Globus pallidus (tissue), 1 donor: Measurements from ENCODE around the gene FYB1.
"Not testable (repeated sequence)": the region's sequence is repeated elsewhere in the genome, so short reads cannot be mapped to it uniquely, and the experiment has no call there.

ENCODE experiments used
- DNase-seq: peaks from one replicate; pipeline ENCODE4 v3.0.0-alpha.2; 2015; ENCODE audit warnings: low spot score

FYB1 gene, protein sequence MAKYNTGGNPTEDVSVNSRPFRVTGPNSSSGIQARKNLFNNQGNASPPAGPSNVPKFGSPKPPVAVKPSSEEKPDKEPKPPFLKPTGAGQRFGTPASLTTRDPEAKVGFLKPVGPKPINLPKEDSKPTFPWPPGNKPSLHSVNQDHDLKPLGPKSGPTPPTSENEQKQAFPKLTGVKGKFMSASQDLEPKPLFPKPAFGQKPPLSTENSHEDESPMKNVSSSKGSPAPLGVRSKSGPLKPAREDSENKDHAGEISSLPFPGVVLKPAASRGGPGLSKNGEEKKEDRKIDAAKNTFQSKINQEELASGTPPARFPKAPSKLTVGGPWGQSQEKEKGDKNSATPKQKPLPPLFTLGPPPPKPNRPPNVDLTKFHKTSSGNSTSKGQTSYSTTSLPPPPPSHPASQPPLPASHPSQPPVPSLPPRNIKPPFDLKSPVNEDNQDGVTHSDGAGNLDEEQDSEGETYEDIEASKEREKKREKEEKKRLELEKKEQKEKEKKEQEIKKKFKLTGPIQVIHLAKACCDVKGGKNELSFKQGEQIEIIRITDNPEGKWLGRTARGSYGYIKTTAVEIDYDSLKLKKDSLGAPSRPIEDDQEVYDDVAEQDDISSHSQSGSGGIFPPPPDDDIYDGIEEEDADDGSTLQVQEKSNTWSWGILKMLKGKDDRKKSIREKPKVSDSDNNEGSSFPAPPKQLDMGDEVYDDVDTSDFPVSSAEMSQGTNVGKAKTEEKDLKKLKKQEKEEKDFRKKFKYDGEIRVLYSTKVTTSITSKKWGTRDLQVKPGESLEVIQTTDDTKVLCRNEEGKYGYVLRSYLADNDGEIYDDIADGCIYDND

DNA sequence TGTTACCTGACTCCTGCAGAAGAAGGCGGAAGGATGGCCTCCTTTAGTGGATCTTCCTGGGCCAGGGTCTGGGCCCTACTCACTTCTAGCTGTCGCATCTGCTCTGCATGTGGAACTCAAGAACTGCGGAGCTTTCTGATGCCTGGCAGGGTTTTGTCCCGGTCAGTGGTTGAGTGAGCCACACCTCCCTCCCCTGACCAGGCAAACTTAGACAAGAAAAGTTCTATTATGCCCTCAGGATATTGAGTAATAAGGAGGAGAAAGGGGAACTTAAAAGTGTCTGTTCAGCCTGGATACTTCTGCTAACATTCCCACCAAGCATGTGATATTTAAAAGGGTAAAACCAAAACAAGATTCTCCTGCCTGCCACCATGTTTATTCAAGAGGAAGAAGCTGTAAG is at the start of gene FYB1:
Gene FYB1 (minus strand): TSS at position 127 of the 400 bp plus-strand sequence. CDS start 16,603 bp downstream, outside the sequence.
- peak; percentile 63 for DNase-seq

DNA sequence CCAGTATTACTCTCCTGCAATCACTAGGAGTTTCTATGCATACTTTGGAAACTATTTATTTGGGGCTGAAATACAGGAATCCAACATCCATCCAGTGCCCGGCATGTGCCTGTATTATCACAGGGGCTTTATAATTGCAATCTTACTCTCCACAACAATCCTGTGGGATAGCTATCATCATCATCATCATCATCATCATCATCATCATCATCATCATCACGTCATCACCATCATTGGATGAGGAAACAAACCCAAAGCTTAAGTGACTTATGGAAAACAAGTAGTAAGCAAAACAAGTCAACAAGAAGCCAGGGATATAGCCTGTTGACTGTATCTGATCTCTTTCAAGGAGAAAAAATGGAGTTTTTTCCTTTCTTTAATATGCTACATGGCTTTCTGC is 47.8 kb upstream of the FYB1 start:
- DNase-seq: no peak

DNA sequence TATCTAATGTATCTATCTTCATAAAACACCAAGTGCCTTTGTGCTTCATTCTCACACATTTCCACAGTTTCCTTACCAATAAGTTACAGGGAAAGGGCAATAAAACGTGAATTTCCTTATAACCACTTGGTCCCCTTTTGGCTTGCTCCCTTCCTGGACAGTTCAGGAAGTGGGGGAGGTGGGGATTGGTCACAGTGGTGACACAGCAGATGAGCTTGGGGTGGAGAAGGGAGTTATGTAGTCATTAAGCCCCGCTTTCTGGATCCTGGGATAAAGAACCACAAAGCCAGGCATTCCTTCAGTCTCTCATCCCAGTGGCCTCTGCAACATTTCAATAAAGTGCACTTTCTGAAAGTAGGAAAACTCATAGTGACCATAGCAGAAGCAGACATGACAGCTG is 47.1 kb upstream of the FYB1 start:
- no peak for DNase-seq

DNA sequence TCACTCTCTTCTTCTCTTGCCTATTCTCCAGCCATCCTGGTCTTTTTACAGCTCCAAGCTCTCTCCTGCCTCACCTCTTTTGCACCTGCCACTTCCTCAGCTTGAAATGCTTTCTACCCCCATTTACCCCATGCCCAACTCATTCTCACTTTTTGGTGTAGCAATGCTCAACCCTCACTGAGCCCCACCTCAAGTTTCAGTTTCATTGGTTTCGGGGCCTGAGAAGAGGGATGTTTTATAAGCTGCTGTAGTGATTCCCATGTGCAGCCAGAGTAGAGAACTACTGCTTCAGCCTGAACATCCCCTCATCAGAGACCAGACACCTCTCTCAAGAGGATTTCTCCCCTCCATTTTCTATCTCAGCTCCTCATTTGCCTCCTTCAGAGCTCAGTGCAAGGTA is 45.2 kb upstream of the FYB1 start:
- no peak for DNase-seq

DNA sequence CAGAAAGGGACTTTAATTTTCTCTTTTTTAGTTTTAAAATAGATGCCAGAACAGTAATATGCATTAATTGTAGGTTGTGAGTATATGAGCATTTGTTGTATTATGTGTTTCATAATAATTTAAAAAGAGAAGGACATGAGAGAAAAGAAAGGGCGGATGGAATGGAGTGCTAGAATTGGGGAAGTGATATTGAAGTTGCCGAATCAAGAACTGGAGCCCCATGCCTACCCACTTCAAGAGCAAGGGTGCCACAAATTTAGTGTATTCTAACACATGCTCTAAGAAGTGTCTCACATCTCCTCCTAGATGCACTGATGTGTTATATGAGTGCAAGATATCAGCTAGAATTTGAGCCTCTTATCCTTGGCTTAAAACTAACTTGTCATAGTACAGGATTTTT is 43.6 kb upstream of the FYB1 start:
- DNase-seq: no peak

DNA sequence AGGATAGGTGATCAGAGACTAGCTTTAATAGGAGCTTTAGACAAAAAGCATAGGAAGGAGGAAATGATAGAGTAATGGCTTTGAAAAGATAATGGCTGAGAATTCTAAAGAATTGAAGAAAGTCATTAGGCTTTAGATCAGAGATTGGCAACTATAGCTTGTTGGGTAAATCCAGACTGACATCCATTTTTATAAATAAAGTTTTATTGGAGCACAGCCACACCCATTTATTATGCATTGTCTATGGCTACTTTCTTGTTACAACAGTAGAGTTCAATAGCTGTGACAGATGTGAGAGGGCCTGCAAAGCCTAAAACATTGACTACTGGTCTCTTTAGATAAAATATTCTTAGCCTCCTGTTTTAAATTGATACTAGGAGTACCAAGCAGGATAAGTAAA is 40.7 kb upstream of the FYB1 start:
- DNase-seq: no peak

DNA sequence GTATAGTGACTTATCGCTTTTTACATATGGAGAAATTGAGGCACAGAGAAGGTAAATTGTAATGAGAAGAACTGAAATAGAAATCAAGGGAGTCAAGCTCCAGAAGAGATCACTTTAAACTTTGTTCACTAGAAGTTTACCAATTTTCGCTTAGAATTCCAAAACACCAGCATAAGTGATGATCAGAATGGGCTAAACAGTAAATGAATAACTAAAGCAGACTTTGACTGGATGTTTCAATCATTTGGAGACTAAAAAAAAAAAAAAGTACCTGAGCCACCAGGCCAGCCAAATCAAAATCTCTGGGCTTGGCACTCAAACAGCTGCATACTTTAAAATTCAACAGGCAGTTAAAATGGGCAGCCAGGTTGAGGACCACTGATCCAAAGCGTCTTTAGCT is 38.2 kb upstream of the FYB1 start:
- DNase-seq: no peak

DNA sequence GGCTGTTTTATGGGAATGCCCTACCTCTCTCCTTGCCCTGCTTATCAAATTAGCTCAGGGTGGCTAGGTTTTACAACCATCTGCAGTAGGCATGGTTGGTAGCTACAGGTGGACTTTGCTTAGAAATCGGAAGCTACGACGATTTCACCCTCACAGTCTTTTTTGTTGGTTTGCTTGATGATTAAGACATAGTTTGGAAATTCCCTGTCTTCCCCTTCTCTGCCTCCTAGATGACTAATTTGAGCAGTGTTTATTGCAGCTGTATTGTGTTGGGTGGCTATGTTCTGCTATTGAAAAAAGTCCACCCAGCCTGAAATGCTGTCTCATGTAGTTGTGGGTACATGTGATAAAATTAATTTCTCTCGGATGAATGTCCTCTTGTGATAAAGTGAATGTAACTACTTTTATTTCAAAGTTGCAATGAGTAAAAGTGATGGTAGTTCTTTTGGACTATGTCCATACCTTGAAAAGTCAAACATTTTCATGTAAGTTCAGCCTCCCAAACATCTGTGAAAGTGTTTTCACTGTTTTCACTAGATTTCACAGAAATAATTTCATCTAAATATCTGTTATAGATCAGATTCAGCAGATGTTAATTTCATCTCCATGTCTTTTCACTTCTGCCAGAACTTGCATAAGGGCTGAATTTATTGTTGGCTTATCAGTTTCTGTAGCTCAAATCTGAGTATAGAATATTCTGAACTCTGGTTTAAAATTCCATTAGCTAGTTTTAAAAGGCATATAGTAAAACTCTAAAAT is 37.3 kb upstream of the FYB1 start:
- no peak for DNase-seq

DNA sequence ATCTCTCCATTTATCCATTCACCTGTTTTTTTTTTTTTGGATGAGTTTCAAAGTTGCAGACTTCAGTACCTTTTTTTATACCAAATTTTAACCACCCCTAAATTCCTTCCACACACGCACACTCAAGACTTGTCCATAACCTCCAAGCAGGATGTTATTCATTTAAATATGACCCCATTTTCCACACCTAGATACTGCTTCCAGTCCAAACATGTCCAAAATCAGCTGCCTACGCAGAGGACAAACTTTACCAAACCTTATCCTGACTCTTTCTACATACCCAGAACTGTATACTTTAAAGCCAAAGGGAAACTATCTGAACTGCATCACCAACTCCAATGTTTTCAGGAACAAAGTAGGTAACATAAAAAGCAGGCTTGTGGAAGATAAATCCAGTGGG is 36.0 kb upstream of the FYB1 start:
- DNase-seq: no peak

DNA sequence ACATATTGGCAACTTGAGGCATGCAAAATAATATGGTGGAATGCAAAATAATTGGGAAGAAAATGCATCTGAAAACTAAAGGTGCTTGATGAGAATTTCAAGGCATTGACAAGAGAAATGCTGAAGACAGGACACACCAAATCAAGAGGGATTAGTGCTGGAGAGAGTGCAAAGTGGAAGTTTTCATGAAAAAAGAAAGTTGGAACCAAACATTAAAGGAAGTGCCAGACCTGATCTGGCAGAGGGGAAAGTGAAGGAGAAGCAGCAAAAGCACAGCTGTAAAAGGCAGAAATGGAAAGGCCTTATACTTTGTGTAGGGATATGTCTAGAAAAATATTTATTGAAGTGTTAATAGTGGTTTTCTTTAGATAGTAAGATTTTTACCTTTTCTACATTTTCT is 35.3 kb upstream of the FYB1 start:
- no peak for DNase-seq

DNA sequence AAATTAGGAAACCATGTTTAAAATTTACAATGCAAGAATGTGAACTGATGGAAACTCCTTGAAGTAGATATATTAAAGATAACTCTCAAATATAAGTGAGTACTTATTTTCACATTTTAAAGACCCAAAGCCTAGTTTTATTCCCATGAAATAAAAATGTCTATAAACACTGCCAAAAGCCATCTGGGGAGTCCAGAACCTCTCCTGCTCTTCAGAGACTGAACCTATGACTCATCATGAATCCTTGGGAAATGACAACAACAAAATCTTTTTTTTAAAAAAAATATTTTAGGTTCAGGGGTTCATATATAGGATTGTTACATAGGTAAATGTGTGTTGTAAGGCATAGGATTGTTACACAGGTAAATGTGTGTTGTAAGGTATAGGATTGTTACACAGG is 33.8 kb upstream of the FYB1 start:
- DNase-seq: no peak

DNA sequence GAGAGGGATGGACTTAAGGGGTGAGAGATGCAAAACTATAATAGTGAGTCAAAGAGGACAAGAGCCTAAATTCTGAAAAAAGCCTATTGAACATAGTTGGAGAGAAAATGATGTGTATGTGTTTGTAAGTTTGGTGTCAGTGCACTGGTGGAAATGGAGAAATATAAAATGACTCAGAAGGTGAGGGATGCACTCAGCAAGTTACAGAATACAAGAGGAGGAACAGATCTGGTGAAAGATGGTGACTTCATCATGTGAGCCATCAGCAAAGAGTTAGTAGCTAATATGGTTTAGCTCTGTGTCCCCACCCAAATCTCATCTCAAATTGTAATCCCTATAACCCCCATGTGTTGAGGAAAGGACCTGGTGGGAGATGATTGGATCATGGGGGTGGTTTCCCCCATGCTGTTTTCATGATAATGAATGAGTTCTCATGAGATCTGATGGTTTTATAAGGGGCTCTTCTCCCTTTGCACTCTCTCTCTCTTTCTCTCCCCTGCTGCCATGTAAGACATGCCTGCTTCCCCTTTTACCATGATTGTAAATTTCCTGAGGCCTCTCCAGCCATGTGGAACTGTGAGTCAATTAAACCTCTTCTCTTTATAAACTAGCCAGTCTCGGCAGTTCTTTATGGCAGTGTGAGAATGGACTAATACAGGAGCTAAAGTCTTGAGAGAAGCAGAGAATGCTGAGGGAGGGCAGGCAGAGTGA is 30.4 kb upstream of the FYB1 start:
- no peak for DNase-seq

DNA sequence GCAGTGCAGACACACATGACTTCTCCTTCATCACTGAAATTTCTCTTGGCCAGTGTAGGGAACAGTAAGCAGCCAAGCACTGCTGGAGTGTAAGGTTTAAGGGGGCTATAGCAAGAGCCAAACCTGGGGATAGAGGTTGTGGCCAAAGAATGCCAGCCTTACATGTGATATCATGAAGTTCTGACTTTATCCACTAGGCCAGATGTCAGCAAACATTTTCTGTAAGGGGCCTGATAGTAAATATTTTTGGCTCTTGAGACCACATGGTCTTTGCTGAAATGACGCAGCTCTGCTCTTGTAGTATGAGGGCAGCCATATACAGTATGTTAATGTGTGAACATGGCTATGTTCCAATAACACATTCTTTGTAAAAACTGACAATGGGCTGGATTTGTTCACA is 29.7 kb upstream of the FYB1 start:
- no peak for DNase-seq

DNA sequence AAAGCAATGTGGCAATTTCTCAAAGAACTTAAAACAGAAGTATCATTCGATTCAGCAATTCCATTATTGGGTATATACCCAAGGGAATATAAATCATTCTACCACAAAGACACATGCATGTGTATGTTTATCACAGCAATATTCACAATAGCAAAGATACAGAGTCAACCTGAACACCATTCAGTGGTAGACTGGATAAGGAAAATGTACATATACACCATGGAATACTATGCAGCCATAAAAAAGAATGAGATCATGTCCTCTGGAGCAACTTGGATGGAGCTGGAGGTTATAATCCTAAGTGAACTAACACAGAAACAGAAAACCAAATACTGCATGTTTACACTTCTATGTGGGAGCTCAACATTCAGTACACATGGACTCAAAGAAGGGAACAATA is 21.4 kb upstream of the FYB1 start:
- DNase-seq: no peak

DNA sequence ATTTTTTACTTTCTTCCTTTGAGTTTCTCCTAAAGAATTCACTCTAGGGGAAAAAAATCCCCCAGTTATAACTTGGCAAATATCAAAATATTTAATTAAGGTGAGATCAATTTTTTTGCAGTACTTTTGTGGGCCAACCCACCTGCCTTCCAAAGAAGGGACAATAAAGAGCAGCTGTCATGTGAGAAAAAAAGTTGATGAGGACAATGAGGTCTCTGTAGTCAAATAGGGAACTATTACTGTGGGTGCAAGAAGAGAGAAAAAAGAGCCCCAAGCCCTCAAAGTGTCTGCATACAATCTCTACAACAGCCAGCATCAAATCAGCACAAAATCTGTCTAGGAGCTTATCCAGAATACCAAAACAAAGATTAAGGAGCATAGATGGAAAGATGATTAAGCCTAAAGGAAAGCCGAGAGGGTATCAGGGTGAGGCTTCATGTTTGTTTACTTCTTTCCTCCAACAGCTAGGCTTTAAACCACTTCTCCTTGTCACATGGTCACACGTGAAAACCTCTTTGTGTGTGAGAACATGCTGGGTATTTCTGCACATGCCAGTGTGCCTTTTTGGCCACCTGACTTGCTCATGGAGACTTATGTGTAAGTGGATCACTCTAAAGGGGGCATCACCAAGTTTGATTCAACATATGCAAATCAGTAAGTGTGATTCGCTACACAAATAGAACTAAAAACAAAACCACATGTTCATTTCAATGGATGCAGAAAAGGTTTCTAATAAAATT is 19.2 kb upstream of the FYB1 start:
- DNase-seq: no peak

DNA sequence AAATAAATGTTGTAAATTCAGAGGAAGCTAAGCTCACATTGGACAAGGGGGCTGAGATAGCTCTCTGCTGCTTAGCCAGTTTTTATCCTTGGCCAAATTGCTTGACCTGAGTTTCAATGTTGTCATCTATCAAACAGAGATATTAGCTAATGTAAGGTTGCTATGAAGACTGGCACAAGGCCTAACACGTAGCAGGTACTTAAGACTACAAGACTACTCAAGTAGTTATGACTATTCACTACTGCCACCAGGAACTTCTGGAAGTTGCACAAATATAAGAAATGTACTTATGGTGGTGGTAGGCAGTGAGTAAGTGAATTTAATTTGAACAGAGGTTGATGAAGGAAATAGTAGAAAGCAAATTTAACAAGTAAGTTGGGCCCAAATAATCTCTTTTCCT is 17.4 kb upstream of the FYB1 start:
- DNase-seq: no peak

DNA sequence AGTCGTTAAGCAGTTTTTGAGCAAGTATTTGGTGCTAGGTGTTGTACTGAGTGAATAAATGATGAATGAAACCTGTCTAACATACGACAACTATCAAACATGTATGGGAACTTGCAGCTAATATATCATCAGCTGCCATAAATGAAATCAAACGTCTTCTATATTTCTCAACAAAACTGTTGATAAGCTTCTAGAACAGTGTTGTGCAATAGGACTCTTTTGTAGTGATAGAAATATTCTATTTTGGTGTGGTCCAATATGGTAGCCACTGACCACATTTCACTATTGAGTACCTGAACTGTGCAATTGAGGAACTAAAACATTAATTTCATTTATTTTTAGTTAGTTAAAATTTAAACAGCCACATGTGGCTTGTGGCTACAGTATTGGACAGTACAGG is 16.3 kb upstream of the FYB1 start:
- DNase-seq: no peak

DNA sequence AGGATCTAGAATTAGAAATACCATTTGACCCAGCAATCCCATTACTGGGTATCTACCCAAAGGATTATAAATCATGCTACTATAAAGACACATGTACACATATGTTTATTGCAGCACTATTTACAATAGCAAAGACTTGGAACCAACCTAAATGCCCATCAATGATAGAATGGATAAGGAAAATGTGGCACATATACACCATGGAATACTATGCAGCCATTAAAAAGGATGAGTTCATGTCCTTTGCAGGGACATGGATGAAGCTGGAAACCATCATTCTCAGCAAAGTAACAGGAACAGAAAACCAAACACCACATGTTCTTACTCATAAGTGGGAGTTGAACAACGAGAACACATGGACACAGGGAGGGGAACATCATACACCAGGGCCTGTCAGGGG is 15.1 kb upstream of the FYB1 start:
- not testable (repeated sequence) for DNase-seq

DNA sequence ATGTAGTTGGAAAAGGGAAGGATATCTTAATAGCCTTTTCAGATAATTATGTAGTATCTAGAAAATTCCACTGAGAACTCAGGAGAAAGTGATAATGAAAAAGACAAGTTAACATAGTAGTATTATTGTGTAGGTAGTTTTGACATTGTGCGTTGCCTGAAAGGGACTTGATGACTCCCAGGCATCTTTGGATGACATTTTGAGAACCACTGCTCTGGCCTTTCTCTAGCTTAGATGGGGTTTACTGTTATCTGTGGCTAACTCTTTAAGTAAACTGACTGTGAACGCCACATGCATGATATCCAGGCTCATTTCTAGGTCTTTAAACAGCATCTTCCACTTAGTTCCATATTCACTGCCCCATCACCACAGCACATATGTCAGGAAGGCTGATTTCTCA is 14.4 kb upstream of the FYB1 start:
- no peak for DNase-seq

DNA sequence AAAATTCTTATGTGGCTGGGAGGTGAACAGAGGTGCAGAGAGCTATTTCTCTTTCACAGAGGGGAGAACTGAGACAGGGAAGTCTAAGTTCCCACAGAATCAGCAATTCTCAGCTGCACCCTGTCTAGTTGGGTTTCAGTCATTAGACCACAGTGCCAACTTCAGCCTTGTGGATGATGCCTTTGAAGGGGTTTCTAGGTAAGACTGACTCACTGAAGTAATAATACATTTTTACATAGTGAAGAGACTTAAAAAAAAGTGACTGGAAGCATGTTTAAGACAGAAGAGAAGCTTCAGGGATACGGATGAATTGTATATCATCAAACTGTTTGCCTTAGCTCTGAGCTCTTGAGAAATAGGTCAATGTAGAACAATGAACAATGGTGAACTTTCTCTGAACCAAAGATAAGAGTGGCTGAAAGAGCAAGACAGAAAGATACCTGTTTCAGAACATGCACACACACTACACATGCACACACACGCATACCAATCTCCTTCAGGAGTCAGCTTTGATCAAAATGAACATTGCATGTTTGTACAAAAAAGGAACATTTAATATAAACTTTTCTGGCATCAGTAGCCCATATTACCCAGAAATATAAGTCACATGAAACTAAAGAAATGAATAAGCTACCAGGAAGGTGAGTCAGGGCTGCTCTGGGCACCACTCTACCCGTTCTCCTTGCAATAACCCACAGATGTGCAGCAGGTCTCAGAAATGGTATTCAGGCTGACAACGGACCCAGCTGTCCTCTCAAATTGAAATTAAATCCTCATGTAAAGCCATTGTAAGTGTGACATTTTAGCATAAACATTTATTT is 12.6 kb upstream of the FYB1 start:
- DNase-seq: no peak
